Measurements from ENCODE around the gene ZBTB16. TPM values are rescaled to one million over a fixed set of nuclear protein-coding genes. Genes with fewer than 3 reads are reported as not detected.
A peak's percentile ranks its signal among the peaks of the same experiment; 100 is the strongest.
"Not testable (repeated sequence)": the region's sequence is repeated elsewhere in the genome, so short reads cannot be mapped to it uniquely, and the experiment has no call there.

Gene ZBTB16
- total RNA-seq, 1 donor from 2014 or later: 3.7 TPM

DNA sequence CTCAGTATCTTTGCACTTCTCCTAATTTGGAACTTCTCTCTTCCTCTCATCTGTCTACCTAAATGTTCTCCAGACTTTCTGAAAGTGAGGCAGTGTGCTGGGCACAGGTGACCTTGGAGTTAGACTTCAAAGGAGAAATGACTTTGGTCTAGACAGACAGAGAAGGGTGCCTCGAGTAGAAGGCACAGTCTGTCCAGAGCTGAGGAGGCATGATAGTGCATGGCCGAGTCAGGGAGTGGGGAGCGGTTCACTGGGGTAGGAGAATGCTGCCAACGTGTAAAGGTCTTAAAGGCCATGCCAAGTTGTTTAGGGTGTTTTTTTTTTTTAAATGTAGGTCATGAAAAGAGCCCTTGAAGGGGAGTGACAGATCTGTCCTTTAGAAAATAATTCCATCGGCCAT, 17.3 kb upstream of the ZBTB16 start:
- DNase-seq (ENCODE audit: low spot score in 2 of 2): no peak
- no peak for FAIRE-seq

DNA sequence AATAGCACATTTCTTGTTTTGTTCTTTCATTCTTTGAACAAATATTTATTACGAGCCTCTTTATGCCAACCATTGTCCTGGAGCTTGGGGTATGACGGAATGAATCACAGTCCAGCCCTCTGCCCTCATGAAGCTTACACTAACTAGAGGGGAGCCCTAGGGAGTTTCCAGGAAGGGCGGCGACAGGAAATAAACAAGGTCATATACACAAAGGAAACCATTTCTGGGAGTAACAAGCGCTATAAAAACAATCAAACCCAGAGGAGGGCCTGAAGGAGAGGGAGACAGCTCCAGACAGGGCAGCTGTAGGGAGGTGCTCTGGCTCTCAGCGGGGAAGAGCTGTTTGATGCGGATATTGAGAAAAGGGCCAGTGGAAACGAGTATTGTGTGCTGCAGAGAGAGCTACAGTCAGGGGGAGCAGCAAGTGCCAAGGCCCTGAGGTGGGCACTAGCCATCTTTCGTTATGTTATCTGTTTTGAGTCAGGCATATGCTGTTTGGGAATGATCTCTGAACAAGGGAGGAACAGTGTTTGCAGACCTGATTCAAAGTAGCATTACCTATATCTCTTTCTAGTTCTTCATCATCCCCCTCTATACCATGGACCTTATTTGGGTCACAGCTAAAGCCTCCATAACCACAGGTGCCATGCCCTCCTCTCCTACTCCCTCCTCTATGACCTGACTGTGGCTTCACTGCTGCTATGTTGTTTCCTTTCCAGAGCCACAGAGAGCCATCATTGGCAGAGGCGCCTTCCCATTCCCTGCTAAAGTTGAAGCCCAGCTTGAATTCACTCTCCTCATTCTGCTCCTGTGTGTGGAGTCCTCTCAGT, 15.3 kb upstream of the ZBTB16 start:
- FAIRE-seq (no peak), DNase-seq (ENCODE audit: low spot score in 2 of 2) (no peak)

DNA sequence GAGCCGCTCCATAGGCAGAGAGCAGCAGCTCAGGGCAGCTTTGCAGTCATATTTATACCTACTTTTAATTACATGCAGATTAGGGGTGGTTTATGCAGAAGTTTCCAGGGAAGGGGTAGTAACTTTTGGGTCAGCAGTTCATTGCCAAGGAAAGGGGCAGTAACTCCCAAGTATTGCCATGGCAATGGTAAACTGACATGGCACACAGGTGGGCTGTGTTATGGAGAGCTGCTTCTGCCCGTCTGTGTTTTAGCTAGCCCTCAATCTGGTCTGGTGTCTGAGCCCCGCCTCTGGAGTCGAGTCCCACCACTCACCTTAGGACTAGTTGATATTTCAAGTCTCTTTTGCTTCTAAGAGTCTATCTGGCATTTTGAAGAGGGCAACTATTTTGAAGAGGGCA, 12.2 kb upstream of the ZBTB16 start:
- no peak for FAIRE-seq
- no peak for DNase-seq (ENCODE audit: low spot score in 2 of 2)

DNA sequence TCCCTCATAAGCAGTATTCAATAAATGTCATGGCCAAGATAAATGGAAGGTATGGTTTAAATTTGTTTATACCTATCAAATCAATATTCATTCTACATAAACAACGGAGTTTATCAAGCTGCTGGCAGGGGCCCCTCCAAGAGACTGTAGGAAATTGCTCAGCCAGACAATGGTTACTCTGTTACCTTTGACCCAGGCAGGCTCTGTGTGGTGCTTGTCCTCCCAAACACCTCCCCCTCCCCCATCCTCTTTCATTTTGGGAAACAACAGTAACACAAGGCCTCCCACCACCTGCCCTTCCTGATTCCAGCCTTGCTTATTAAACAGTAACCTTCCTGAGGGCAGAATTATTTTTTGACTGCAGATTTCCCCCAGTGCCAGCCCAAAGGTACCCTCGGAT, 10.5 kb upstream of the ZBTB16 start:
- DNase-seq (ENCODE audit: low spot score in 2 of 2) (no peak), FAIRE-seq (no peak)

DNA sequence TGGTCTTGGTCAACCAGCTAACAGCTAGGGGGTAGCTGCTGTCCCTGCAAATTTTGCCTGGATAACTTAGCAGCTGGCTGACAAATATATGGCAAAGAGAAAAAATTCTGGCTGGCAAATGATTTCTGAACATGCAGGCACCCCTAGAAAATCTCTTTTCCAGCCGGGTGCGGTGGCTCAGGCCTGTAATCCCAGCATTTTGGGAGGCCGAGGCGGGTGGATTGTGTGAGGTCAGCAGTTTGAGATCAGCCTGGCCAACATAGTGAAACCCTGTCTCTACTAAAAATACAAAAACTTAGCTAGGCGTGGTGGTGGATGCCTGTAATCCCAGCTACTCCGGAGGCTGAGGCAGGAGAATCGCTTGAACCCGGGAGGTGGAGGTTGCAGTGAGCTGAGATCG, 9.7 kb upstream of the ZBTB16 start:
- DNase-seq (ENCODE audit: low spot score in 2 of 2); FAIRE-seq: not testable (repeated sequence)

DNA sequence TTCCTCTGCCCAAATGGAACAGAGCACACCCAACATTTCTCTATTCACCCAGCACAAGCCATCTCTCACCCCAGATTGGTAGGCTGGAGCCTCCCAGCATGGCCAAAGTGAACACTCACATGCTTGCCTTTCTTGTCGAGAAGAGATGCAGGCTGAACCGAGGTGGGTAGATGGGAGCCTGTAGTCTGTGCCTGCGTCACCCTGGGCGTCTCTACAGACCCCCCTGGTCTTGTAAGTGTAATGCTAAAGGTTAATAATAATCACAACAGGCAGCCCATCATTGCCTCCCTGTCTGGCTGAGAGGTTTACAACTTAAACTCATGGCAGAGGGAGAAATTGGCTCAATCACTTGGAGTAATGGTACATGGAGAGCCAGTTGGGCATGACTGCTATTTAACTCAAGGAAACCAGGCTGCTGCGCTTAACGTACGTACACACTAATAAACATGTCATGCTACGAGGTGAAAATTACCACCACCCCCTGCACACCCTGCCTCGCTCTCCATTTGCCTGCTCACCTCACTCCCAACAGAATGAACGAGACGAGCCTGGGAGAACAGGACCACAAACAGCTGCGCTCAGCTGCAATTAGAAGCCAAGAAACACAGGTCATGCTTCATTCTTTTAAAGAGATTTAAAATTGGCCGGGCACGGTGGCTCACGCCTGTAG, 9.1 kb upstream of the ZBTB16 start:
- no peak for DNase-seq (ENCODE audit: low spot score in 2 of 2)
- no peak for FAIRE-seq

DNA sequence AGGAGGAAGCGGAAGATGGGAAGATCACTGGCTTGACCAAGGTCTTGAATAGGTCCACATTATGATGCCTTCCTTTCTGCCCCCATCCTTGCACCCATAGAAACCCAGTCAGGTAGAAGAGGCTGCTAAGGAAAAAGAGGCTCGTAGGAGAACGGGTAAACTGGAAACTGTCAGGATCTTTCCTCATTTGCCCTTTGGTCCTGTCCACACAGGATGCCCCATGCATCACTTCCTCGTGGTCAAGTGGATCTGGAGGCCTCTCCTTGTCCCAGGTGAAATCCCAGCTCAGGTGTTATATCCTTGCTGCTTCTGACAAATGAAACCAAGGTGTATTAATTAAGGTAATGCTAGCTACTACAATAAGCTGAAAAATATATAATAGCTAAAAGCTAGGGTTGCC, 8.0 kb upstream of the ZBTB16 start:
- no peak for FAIRE-seq

DNA sequence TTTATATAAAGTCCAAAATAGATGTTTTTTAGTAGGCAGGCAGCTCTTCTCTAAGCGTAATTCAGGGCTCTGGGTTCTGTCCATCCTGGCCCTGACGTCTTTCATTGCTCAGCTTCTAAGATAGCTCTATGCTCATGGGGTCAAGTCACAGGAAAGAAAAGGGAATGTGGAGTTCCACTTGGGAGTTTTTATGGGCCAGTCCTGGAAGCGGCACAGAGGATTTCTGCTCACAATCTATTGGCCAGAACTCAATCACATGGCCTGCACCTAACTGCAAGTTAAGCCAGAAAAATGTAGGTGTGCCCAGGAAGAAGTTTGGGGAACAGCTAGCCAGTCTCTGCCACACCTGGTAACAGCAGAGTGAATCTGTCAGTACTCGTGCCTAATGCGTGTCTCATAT, 7.4 kb upstream of the ZBTB16 start:
- FAIRE-seq (no peak), DNase-seq (ENCODE audit: low spot score in 2 of 2) (no peak)

More for the DNA sequence above, 8.0 kb upstream of the ZBTB16 start:
- no peak for DNase-seq (ENCODE audit: low spot score in 2 of 2)

DNA sequence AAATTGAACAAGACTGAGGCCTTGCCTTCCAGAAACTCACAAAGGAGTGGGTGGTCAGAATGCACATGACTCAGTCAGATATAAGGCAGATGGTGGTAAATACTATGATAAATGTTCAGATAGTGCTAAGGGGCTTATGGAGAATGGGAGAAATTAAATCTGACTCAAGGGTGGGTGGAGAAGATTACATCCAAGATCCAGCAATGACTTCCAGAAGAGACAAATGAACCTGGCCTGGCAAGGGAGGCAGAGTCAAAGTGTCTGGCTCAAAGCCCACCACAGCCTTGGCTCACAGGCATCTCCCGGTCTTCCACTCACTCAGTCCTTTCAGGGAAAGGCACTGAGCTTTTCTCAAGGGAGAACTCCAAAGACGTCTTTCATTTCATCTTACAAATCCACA, 6.1 kb upstream of the ZBTB16 start:
- no peak for DNase-seq (ENCODE audit: low spot score in 2 of 2)
- no peak for FAIRE-seq

DNA sequence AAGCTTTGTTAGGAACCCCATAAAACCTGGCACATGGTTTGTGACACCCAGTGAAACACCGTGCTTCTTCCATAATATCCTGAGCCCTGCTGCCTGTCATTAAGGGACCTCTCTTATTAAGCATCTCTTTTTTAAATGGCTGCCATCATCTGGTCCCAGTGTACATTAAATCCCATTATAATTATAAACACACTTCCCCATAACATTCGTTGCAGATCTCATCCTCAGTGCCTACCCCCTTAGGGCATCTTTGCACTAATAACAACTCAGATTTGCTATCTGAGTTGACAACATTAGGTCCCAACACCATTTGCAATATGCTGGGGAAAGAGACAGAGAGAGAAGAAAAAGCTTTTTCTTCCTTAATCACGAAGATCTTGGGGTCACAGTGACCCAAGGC, 4.7 kb upstream of the ZBTB16 start:
- FAIRE-seq: no peak

DNA sequence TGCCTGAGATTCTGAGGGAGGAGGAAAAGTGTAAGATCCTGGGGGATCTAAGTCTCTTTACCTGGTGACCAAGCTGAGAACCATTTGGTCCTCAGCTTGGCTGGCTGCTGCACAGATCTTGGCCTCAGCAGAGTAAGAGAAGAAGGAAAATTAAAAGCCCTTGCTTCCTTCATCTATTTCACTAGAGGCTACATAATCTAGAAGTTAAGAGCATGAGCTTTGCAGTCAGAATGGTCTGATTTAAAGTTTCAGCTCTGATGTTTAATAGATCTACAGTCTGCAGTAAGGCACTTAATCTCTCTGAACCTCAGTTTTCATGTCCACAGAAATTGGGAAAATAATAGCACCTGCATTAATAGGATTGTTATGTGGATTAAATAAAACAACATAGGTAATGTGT, 3.1 kb upstream of the ZBTB16 start:
- FAIRE-seq (no peak), DNase-seq (ENCODE audit: low spot score in 2 of 2) (no peak)

More for the DNA sequence above, 4.7 kb upstream of the ZBTB16 start:
- DNase-seq (ENCODE audit: low spot score in 2 of 2): no peak

DNA sequence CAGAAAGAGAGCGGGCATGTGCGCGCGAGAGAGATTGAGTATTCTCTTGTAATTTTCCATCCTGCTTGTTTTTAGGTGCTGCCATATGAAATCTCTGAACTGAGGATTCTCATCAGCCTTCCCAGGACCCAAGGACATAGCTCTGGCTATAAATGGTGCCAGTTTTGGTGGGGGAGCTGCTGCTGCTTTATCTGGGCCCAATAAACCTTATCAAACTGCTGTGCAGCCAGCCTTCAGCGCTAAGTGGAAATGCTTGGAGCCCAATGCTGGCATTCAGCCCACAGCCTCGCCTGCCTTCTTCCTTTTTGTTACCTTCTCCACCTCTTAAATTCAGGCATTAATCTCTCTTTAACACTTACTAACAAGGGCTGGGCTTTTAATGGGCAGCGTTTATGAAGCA, 2.4 kb upstream of the ZBTB16 start:
- FAIRE-seq (no peak), DNase-seq (ENCODE audit: low spot score in 2 of 2) (no peak)

DNA sequence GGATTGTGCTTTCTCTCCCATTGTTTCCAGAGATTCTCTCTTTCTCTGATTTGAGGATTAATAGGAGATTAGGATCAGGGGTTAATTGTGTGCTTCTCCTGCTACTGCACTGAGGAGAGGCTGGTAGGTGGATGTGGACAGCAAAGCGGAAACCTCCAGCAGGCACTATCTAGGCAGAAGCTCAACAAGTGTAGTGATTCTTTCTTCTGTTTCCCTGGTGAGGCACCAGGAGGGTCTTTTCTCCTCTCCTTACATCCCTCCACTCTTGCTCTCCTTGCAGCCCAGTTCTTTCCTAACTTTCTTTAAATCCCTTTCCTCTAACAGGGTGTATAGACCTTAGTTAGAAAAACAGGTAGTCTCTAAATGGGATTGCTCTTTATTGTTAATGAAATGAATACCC, 1.9 kb upstream of the ZBTB16 start:
- FAIRE-seq (no peak), DNase-seq (ENCODE audit: low spot score in 2 of 2) (no peak)

DNA sequence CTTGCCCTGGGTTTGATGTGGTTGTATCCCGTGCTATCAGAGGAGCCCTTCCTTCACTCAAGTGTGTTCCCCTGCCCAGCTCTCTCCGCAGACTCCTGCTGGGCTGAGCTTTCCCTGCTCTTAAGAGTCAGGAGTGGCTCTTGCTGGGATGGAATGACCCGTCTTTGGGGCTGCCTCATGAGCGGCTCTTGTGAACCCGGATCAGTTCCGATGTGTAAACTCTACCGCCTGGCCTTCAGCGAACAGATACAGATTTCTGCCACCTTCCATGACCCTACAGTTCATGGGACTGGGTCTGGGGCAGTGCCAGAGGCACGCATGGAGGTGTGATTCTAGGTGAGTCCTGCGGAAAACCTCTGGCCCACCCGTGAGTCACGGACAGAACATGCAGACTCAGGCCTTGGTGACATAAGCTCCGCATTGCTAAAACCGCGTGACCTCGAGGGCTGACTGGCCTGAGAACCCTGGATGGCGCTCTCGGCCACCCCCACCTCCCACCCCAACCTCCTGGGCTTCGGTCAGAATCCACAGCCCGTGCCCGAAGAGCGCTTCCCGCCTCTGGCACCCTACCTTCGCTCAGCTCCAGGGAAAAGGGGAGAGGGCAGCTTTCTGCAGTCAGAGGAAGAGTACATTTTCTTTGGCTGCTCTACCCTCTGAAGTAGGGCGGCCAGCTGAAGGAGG, 1.3 kb upstream of the ZBTB16 start:
- DNase-seq (ENCODE audit: low spot score in 2 of 2) (no peak), FAIRE-seq (no peak)

DNA sequence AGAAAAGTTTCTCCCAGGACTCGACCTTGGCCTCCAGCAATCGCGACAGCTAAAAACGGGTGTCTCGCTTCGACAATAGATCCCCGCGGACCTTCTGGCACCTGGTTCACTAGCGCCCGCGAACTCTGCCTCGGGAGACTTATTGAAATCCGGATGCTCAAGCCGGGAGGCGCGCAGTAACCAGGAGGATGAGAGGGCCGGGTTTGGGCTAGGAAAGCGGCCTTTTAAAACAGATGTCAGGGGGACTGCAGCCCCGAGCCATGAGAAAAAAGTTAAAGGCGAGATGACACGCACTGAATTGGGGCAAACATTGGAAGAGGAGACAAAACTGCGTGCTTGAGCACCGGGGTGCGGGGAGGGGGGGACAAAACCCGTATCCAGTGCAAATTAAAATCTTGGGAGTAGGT, 637 bp upstream of the ZBTB16 start:
- FAIRE-seq (no peak), DNase-seq (ENCODE audit: low spot score in 2 of 2) (no peak)

DNA sequence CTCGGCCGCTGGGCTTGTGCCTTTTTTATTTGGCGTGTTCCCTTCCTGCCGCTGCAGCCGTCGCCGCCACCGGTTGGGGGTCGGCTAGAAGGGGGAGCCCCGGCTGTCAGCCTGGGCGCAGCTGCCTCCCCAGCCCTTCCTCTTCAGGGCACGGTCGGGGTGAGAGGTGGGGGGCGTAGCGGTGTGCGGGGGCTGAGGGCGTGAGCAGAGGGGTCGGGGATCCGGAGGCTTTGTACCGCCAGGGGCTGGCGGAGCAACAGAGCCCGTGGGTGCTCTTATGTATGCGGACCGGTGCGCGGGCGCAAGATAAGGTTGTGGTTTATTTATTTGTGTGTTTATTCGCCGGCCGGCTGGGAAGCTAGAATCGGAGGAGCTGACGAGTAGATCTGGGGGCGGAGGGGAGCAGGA, 477 bp downstream of the ZBTB16 start:
- FAIRE-seq (no peak), DNase-seq (ENCODE audit: low spot score in 2 of 2) (peak; percentile 42 to 52)

DNA sequence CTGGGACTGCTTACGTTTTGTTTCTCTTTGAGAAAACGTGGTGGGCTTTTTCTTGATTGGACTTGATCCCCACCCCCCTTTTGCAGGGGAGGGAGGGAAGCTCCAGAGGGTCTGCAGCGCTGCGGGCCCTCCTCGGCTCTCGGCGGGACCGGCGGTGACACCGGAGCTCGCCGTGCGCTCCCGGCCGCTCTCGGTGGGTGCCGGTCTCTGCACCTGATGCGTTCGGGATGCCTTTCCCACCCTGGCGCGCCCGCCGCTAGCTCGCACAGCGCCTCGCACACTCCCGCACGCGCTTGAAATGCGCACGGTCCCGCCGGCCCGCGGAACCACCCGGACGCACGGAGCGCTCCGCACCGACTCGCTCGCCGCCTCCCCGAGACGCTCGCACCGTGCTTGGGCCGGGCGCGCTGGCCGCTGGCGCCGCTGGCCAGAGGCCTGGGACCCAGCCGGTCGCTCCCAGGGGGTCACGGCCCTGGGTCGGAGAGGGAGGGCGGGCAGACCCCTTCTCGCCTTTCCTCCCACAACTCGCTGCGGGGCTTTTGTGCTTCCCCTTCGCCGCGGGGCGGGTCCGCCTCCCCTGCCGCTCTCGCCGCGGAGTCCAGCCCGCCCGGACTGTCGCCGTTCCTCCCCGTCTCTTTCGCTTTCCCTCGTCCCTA, 1.0 kb downstream of the ZBTB16 start:
- FAIRE-seq (no peak), DNase-seq (ENCODE audit: low spot score in 2 of 2) (peak; percentile 35 to 56)

DNA sequence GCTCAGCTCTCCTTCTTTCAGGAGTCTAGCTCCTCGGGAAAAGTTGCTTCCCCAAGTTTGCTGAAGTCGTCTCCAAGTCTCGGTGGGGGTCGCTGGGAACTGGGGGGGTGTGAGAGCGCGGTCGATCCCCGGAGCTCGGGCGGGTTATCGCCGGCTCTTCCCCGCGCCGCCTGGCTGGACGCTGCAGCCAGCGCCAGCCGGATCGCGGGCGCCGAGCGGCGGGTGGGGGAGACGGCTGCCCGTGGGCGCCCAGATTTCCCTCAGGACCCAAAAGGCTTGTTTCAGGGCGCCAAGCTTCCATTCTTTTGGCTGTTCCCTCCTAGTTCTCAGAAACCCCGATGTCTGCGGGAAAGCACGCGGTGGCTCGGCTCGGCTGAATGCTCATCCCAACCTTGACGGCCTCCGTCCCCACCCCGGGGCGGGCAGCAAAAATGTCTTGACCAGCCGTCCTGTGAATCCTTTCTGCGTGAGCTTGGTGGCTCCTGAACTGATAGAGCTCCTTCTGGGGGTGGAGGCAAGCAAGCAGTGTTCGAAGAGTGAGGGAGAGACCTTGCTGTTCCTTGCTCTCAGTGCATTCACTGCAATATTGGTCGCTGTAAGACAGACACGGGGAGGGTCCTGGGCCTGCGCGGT, 1.7 kb downstream of the ZBTB16 start:
- FAIRE-seq: no peak
- DNase-seq (ENCODE audit: low spot score in 2 of 2): peak; percentile 34 to 53

DNA sequence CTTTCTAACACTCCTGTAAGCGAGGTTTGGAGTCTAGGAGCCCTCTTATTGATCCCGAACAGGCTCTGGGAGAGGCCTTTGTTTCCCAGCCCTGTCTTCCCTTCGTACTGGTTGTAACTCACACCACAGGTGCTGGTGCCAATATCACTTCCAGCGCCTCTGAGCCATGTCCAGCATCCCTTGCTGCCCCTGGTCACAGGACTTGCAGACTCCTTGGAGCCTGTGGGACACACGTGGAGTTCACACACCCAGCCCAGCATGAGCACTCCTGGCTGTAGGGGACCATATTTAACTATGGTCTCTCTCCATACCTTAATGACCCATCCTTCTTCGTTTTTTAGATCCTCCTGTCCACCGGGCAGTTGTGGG, 2.2 kb downstream of the ZBTB16 start:
- DNase-seq (ENCODE audit: low spot score in 2 of 2) (no peak), FAIRE-seq (no peak)

DNA sequence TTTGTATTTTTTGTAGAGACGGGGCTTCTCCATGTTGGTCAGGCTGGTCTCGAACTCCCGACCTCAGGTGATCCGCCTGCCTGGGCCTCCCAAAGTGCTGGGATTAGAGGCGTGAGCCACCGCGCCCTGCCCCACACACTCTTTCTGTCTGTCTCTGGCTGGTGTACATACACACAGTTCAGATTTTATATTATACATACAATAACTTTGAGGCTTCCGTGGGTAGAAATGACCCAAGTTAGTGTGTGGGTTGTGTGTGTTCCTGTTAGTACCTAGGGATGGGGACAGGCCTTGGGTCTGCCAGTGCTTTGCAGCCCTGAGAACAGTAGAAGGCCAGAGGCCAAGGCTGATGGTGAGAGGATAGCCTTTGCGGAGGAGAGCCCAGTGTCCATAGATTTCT, 2.8 kb downstream of the ZBTB16 start:
- DNase-seq (ENCODE audit: low spot score in 2 of 2) (no peak), FAIRE-seq (no peak)

Data from frontal cortex (tissue), 4 donors.